IMR-90 (cell line): ENCODE measurements around the gene FAM98C. TPM values are rescaled to one million over a fixed set of nuclear protein-coding genes. Genes with fewer than 3 reads are reported as not detected.

Source experiments
- ATAC-seq: fragments of 200-7000 bp; cut with Tn5 transposase; 2 replicates; pipeline ENCODE4 v1.9.1; 2020; ENCODE audit warnings: low read depth, mild to moderate bottlenecking, moderate library complexity
- BruUV-seq: library from RNA; stranded (reverse); fragments of 400-500 nt; replicated peaks from 2 replicates; lab custom pipeline; 2021; lab: Mats Ljungman, UMichigan
- CTCF ChIA-PET: fragments of 300-600 bp; formaldehyde crosslinking; extraction: SDS; loops from one replicate; lab custom pipeline; 2021; ENCODE audit warnings: antibody characterized with exemption; lab: Yijun Ruan, JAX
- POLR2A ChIA-PET: fragments of 300-600 bp; sonication (Branson Sonifier 250); formaldehyde crosslinking; loops from one replicate; lab custom pipeline; 2022; ENCODE audit warnings: antibody characterized with exemption; ENCODE audit not compliant: unreplicated experiment; lab: Charles Lee
- DNase-seq: peaks from one replicate; pipeline ENCODE4 v3.0.0; 2013
- H2AFZ ChIP-seq: replicated peaks from 2 replicates; pipeline ENCODE3; 2013; ENCODE audit warnings: low read length, mild to moderate bottlenecking; ENCODE audit not compliant: poor library complexity
- H2AK5ac ChIP-seq: 2 replicates; pipeline ENCODE4 v1.6.1; 2013; ENCODE audit warnings: low read depth, low read length, inconsistent platforms
- H2AK9ac ChIP-seq: replicated peaks from 2 replicates; pipeline ENCODE3; 2013; ENCODE audit warnings: mild to moderate bottlenecking, low read depth, low read length, moderate library complexity; ENCODE audit not compliant: poor library complexity
- H2BK120ac ChIP-seq: 2 replicates; pipeline ENCODE4 v1.6.1; 2013; ENCODE audit warnings: low read depth, low read length, inconsistent platforms
- H2BK15ac ChIP-seq: 3 replicates; pipeline ENCODE4 v1.6.1; 2013; ENCODE audit warnings: low read depth, low read length, inconsistent platforms
- H2BK20ac ChIP-seq: 2 replicates; pipeline ENCODE4 v1.6.1; 2013; ENCODE audit warnings: low read depth, mild to moderate bottlenecking, inconsistent platforms, low read length, moderate library complexity
- H2BK5ac ChIP-seq: 2 replicates; pipeline ENCODE4 v1.6.1; 2013; ENCODE audit warnings: mild to moderate bottlenecking, low read depth, low read length, inconsistent platforms; ENCODE audit not compliant: poor library complexity, severe bottlenecking
- H3K14ac ChIP-seq: replicated peaks from 2 replicates; pipeline ENCODE4 v1.6.1; 2013; ENCODE audit warnings: low read depth, low read length, inconsistent platforms
- H3K18ac ChIP-seq: 2 replicates; pipeline ENCODE4 v1.6.1; 2013; ENCODE audit warnings: low read depth, low read length, control low read depth
- H3K23ac ChIP-seq: 2 replicates; pipeline ENCODE4 v1.6.1; 2013; ENCODE audit warnings: low read depth, low read length, inconsistent platforms
- H3K27ac ChIP-seq: 2 replicates; pipeline ENCODE4 v1.5.1; 2013; ENCODE audit warnings: mild to moderate bottlenecking, control low read depth, low read length; ENCODE audit not compliant: insufficient read depth
- H3K27me3 ChIP-seq: 2 replicates; pipeline ENCODE4 v1.6.1; 2013; ENCODE audit warnings: low read length; ENCODE audit not compliant: control insufficient read depth, insufficient read depth
- H3K36me3 ChIP-seq: 2 replicates; pipeline ENCODE4 v1.6.1; 2013; ENCODE audit warnings: low read length, mixed read lengths; ENCODE audit not compliant: control insufficient read depth, insufficient read depth
- H3K4ac ChIP-seq: 2 replicates; pipeline ENCODE4 v1.6.1; 2013; ENCODE audit warnings: low read depth, low read length, inconsistent platforms
- H3K4me1 ChIP-seq: 2 replicates; pipeline ENCODE4 v1.6.1; 2013; ENCODE audit warnings: low read length, mixed read lengths; ENCODE audit not compliant: control insufficient read depth, insufficient read depth
- H3K4me2 ChIP-seq: 2 replicates; pipeline ENCODE4 v1.6.1; 2013; ENCODE audit warnings: low read depth, mild to moderate bottlenecking, control low read depth, low read length, moderate library complexity
- H3K4me3 ChIP-seq: 2 replicates; pipeline ENCODE4 v1.5.1; 2013; ENCODE audit warnings: low read depth, mild to moderate bottlenecking, control low read depth, low read length, moderate library complexity; ENCODE audit not compliant: insufficient read depth
- H3K56ac ChIP-seq: 2 replicates; pipeline ENCODE4 v1.6.1; 2013; ENCODE audit warnings: low read length, inconsistent platforms; ENCODE audit not compliant: insufficient read depth; ENCODE audit errors: extremely low read depth
- H3K79me1 ChIP-seq, 2 experiments: 2 replicates each; pipeline ENCODE4 v1.6.1; 2013; ENCODE audit warnings: low read length in 2 of 2, inconsistent platforms in 1 of 2, low read depth in 1 of 2
- H3K9ac ChIP-seq: 2 replicates; pipeline ENCODE4 v1.6.1; 2013; ENCODE audit warnings: low read depth, low read length, control low read depth
- H3K9me1 ChIP-seq: 2 replicates; pipeline ENCODE4 v1.6.1; 2013; ENCODE audit warnings: low read length, inconsistent platforms; ENCODE audit not compliant: insufficient read depth
- H3K9me3 ChIP-seq: 2 replicates; pipeline ENCODE4 v1.6.1; 2013; ENCODE audit warnings: low read length; ENCODE audit not compliant: control insufficient read depth, insufficient read depth
- H4K20me1 ChIP-seq: 2 replicates; pipeline ENCODE4 v1.6.1; 2013; ENCODE audit warnings: low read length, inconsistent platforms; ENCODE audit not compliant: insufficient read depth
- H4K5ac ChIP-seq: 2 replicates; pipeline ENCODE4 v1.6.1; 2013; ENCODE audit warnings: mild to moderate bottlenecking, low read depth, low read length, control low read depth
- H4K8ac ChIP-seq, 2 experiments: 2 replicates each; pipeline ENCODE4 v1.6.1; 2013; ENCODE audit warnings: low read depth in 2 of 2, low read length in 2 of 2, control low read depth in 1 of 2, inconsistent platforms in 1 of 2
- H4K91ac ChIP-seq: 2 replicates; pipeline ENCODE4 v1.6.1; 2013; ENCODE audit warnings: low read depth, low read length, inconsistent platforms; ENCODE audit not compliant: insufficient read depth
- CEBPB ChIP-seq: IDR thresholded peaks from 2 replicates; pipeline ENCODE4 v1.6.1; 2012; ENCODE audit warnings: low read depth, low read length, improper control_type of control experiment
- CHD1 ChIP-seq: IDR thresholded peaks from 2 replicates; pipeline ENCODE4 v1.6.1; 2012; ENCODE audit warnings: low read depth, low read length, improper control_type of control experiment
- FOS ChIP-seq: fragments of 150-350 bp; IDR thresholded peaks from 2 replicates; pipeline ENCODE4 v1.6.1; 2016; ENCODE audit warnings: low read depth, low read length
- MAFK ChIP-seq: IDR thresholded peaks from 2 replicates; pipeline ENCODE4 v1.6.1; 2012; ENCODE audit warnings: low read depth, low read length, improper control_type of control experiment
- MAZ ChIP-seq: IDR thresholded peaks from 2 replicates; pipeline ENCODE4 v1.6.1; 2012; ENCODE audit warnings: low read depth, mild to moderate bottlenecking, low read length, improper control_type of control experiment, moderate library complexity, borderline replicate concordance
- MXI1 ChIP-seq: IDR thresholded peaks from 2 replicates; pipeline ENCODE4 v1.6.1; 2012; ENCODE audit warnings: low read depth, mild to moderate bottlenecking, low read length, moderate library complexity, borderline replicate concordance
- NFE2L2 ChIP-seq: fragments of 150-350 bp; IDR thresholded peaks from 2 replicates; pipeline ENCODE4 v1.6.1; 2016; ENCODE audit warnings: low read depth, mild to moderate bottlenecking, low read length
- POLR2A ChIP-seq: IDR thresholded peaks from 2 replicates; pipeline ENCODE4 v1.6.1; 2012; ENCODE audit warnings: mild to moderate bottlenecking, low read depth, low read length
- RAD21 ChIP-seq: IDR thresholded peaks from 2 replicates; pipeline ENCODE4 v1.6.1; 2012; ENCODE audit warnings: low read length, improper control_type of control experiment
- RCOR1 ChIP-seq: IDR thresholded peaks from 2 replicates; pipeline ENCODE4 v1.6.1; 2012; ENCODE audit warnings: mild to moderate bottlenecking, low read length, improper control_type of control experiment; ENCODE audit not compliant: insufficient replicate concordance
- RFX5 ChIP-seq: IDR thresholded peaks from 2 replicates; pipeline ENCODE4 v1.8.0; 2012; ENCODE audit warnings: low read depth, mild to moderate bottlenecking, low read length, moderate library complexity
- SMC3 ChIP-seq: fragments of 150-350 bp; IDR thresholded peaks from 2 replicates; pipeline ENCODE4 v1.6.1; 2016; ENCODE audit warnings: low read depth, mild to moderate bottlenecking, antibody characterized with exemption, low read length, moderate library complexity
- WGBS, 2 experiments: methylation state at CpG; one replicate each; pipeline versions ENCODE4 v1.1.5 to v1.1.7; 2013; ENCODE audit warnings: missing lambda C conversion rate in 2 of 2; ENCODE audit not compliant: insufficient read length in 1 of 2; ENCODE audit errors: extremely low coverage in 2 of 2; 5-methylcytosine and 5-hydroxymethylcytosine counted together
- dilution Hi-C: fragments of 300-500 bp; cut with HindIII; formaldehyde crosslinking; loops from one replicate; pipeline ENCODE4 v1.14.3; 2018; ENCODE audit warnings: low sequenced_read_pairs; ENCODE audit not compliant: unreplicated experiment
- in situ Hi-C: fragments of 300-500 bp; cut with MboI; formaldehyde crosslinking; loops from 3 replicates; pipeline ENCODE4 v1.14.3; 2019; ENCODE audit warnings: low sequenced_read_pairs, inconsistent platforms, mixed read lengths
- intact Hi-C: fragments of 100-400 bp; cut with micrococcal nuclease; formaldehyde crosslinking; loops from 2 replicates; pipeline ENCODE4 v1.10.0; 2022
- polyA plus RNA-seq, 3 experiments: library from polyadenylated mRNA; depleted of rRNA; stranded (reverse); fragments of >200 nt; gene quantifications; 2 replicates each; pipeline ENCODE4 v1.2.3, GENCODE V29; 2012; ENCODE audit warnings: low replicate concordance in 1 of 3
- total RNA-seq: library from RNA; depleted of rRNA; stranded (reverse); fragments of >200 nt; gene quantifications from 2 replicates; pipeline ENCODE4 v1.2.3, GENCODE V29; 2012
- TF ChIP-seq, protein P1 (sequence below): conservative IDR thresholded peaks from 2 replicates; pipeline ENCODE4 v1.5.1; 2012; ENCODE audit warnings: mild to moderate bottlenecking, low read depth, low read length, improper control_type of control experiment
- TF ChIP-seq, protein P2 (sequence below): fragments of 150-350 bp; IDR thresholded peaks from 2 replicates; pipeline ENCODE4 v1.6.1; 2017; ENCODE audit warnings: mild to moderate bottlenecking, antibody characterized with exemption, low read length, low read depth
- TF ChIP-seq, protein P3 (sequence below): fragments of 150-350 bp; IDR thresholded peaks from 2 replicates; pipeline ENCODE4 v1.6.1; 2016; ENCODE audit warnings: low read depth, mild to moderate bottlenecking, low read length, moderate library complexity, borderline replicate concordance

The FAM98C gene
- total and polyA plus RNA-seq, 2 of the 4 experiments (the other 2 are of a cell fraction): 3.6 to 17.9 TPM

GRCh38 chr19:38440592-38440991 is 37.7 kb downstream of the FAM98C start:
- Histone ChIP-seq H4K5ac (no peak overlapping the region), H3K18ac (no peak overlapping the region), H2BK20ac (no peak overlapping the region), H3K79me1 (no peaks in the 10 kb centered on the region), H2BK120ac (no peak overlapping the region), H3K4me3 (no peak overlapping the region), H4K20me1 (no peaks in the 10 kb centered on the region), H2BK15ac (no peak overlapping the region), H3K56ac (no peak overlapping the region), H3K9me3 (no peaks in the 10 kb centered on the region), H2BK5ac (no peak overlapping the region), H3K9ac (no peak overlapping the region), H3K9me1 (no peaks in the 10 kb centered on the region), H2AFZ (no peak overlapping the region), H2AK9ac (no peak overlapping the region), H3K23ac (no peak overlapping the region), H3K27ac (no peak overlapping the region), H4K91ac (no peak overlapping the region), H3K27me3 (peaks cover 5% of the 10 kb centered on the region; the same call in 1 of the 2 replicates), H3K4me2 (no peak overlapping the region), H3K4ac (no peak overlapping the region), H3K36me3 (no peaks in the 10 kb centered on the region), H3K4me1 (no peaks in the 10 kb centered on the region), H4K8ac (no peak overlapping the region), H2AK5ac (no peak overlapping the region), H3K14ac (no peak overlapping the region)
- WGBS, 2 experiments: 60% methylated on average over 2 of the region's 14 CpGs; no CpG with 5 or more reads in 1 of the 2 experiments
- ATAC-seq (no peak), DNase-seq (no peak)
- intact Hi-C loops (no loop called here), dilution Hi-C loops (no loop called here), in situ Hi-C loops (no loop called here)
- CTCF ChIA-PET: no interaction called here
- no peak for TF ChIP-seq MAZ
- TF ChIP-seq FOS: no peak
- no peak for TF ChIP-seq SMC3
- no peak for TF ChIP-seq NFE2L2
- no peak for TF ChIP-seq RAD21
- TF ChIP-seq CEBPB: no peak
- TF ChIP-seq, protein P1, sequence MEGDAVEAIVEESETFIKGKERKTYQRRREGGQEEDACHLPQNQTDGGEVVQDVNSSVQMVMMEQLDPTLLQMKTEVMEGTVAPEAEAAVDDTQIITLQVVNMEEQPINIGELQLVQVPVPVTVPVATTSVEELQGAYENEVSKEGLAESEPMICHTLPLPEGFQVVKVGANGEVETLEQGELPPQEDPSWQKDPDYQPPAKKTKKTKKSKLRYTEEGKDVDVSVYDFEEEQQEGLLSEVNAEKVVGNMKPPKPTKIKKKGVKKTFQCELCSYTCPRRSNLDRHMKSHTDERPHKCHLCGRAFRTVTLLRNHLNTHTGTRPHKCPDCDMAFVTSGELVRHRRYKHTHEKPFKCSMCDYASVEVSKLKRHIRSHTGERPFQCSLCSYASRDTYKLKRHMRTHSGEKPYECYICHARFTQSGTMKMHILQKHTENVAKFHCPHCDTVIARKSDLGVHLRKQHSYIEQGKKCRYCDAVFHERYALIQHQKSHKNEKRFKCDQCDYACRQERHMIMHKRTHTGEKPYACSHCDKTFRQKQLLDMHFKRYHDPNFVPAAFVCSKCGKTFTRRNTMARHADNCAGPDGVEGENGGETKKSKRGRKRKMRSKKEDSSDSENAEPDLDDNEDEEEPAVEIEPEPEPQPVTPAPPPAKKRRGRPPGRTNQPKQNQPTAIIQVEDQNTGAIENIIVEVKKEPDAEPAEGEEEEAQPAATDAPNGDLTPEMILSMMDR: no peak
- no peak for TF ChIP-seq MAFK
- TF ChIP-seq, protein P2, sequence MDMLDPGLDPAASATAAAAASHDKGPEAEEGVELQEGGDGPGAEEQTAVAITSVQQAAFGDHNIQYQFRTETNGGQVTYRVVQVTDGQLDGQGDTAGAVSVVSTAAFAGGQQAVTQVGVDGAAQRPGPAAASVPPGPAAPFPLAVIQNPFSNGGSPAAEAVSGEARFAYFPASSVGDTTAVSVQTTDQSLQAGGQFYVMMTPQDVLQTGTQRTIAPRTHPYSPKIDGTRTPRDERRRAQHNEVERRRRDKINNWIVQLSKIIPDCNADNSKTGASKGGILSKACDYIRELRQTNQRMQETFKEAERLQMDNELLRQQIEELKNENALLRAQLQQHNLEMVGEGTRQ: no peak
- no peak for TF ChIP-seq CHD1
- no peak for TF ChIP-seq RFX5
- TF ChIP-seq, protein P3, sequence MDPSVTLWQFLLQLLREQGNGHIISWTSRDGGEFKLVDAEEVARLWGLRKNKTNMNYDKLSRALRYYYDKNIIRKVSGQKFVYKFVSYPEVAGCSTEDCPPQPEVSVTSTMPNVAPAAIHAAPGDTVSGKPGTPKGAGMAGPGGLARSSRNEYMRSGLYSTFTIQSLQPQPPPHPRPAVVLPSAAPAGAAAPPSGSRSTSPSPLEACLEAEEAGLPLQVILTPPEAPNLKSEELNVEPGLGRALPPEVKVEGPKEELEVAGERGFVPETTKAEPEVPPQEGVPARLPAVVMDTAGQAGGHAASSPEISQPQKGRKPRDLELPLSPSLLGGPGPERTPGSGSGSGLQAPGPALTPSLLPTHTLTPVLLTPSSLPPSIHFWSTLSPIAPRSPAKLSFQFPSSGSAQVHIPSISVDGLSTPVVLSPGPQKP: no peak
- TF ChIP-seq RCOR1: no peak
- no peak for TF ChIP-seq POLR2A
- TF ChIP-seq MXI1: no peak
- POLR2A ChIA-PET: no interaction called here
- no TSS peak for BruUV-seq
